Testis (tissue), 3 donors: ENCODE data around the gene WNT3. TPM values are rescaled to one million over a fixed set of nuclear protein-coding genes. Genes with fewer than 3 reads are reported as not detected.
"Not testable (repeated sequence)": the region's sequence is repeated elsewhere in the genome, so short reads cannot be mapped to it uniquely, and the experiment has no call there.

Experiments
- DNase-seq: peaks from one replicate; pipeline ENCODE4 v3.0.0-alpha.2; 2019
- H3K27ac ChIP-seq, 2 donors: fragments of 200-600 bp; sonication (generic); one replicate each; pipeline ENCODE4 v1.5.1; 2019
- H3K27me3 ChIP-seq: fragments of 200-600 bp; sonication (generic); one replicate; pipeline ENCODE4 v1.5.1; 2019
- H3K36me3 ChIP-seq: fragments of 200-600 bp; sonication (generic); one replicate; pipeline ENCODE4 v1.5.1; 2017; ENCODE audit warnings: low read depth; ENCODE audit errors: missing control alignments
- H3K4me1 ChIP-seq: fragments of 200-600 bp; sonication (generic); one replicate; pipeline ENCODE4 v1.5.1; 2019
- H3K4me3 ChIP-seq, 2 donors: fragments of 200-600 bp; sonication (generic); one replicate each; pipeline ENCODE4 v1.5.1; 2017 to 2019
- H3K9me3 ChIP-seq: fragments of 200-600 bp; sonication (generic); one replicate; pipeline ENCODE4 v1.5.1; 2017
- CTCF ChIP-seq, 3 experiments: fragments of 450-650 bp in 2 of 3; fragments of 200-600 bp in 1 of 3; sonication (generic) in 1 of 3; IDR thresholded peaks; one replicate each; pipeline ENCODE4 v1.5.1; 2016 to 2019; ENCODE audit warnings: antibody characterized with exemption in 3 of 3, mild to moderate bottlenecking in 2 of 3, moderate library complexity in 1 of 3
- POLR2A ChIP-seq: fragments of 450-650 bp; IDR thresholded peaks from one replicate; pipeline ENCODE4 v1.6.1; 2017; ENCODE audit warnings: antibody characterized with exemption, mild to moderate bottlenecking, moderate library complexity
- WGBS, 2 donors: methylation state at CpG; one replicate each; pipeline ENCODE4 v1.1.5; 2018; 5-methylcytosine and 5-hydroxymethylcytosine counted together
- intact Hi-C: fragments of 100-400 bp; cut with DNase I; formaldehyde crosslinking; loops from one replicate; pipeline ENCODE4 v1.15.1; 2023; ENCODE audit warnings: low total_unique reads
- polyA plus RNA-seq: library from polyadenylated mRNA; stranded (reverse); fragments of 350-450 nt; fragmentation: Illumina TruSeq; extraction: RNeasy Lipid Tissue Mini Kit (QIAGEN cat#74804); gene quantifications from one replicate; pipeline ENCODE4 v1.2.3, GENCODE V29; 2014; ENCODE audit warnings: low read depth, low replicate concordance; ENCODE audit not compliant: insufficient read depth
- total RNA-seq, 2 donors: library from RNA; depleted of rRNA; stranded (reverse); fragments of >200 nt; gene quantifications; one replicate each; pipeline ENCODE4 v1.2.3, GENCODE V29; 2016

WNT3 gene
- total and polyA plus RNA-seq, 3 donors from 2014 or later = 6.4 to 9.8 (median 7.7) TPM

DNA sequence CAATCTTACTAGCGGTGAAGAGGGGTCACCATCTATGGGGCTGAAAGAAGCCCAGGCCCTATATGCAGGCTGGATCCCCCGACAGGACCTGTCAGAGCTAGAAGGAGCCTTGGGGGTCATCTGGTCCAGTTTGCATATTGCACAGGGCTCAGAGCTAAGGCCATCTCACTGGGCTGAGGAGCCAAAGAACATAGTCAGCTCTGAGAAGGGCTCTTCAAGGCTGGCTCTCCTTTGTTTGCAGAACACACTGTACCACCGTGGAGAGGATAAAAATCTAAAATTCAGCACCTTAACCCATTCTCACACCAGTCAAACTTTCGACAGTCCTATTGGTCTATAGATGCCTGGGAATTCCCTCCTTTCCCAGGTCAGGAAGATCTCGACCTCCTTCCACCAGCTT is 24.2 kb downstream of the WNT3 start:
- Histone ChIP-seq H3K4me1 (no peaks in the 10 kb centered on the region), H3K4me3 (no peak overlapping the region), H3K27ac (no peak overlapping the region), H3K36me3 (no peaks in the 10 kb centered on the region), H3K27me3 (no peaks in the 10 kb centered on the region), H3K9me3 (no peaks in the 10 kb centered on the region)
- 74 to 81% methylated on average over 5 of the region's 5 CpGs for WGBS, 2 donors
- no peak for DNase-seq
- intact Hi-C loops = no loop called here
- TF ChIP-seq CTCF (IDR thresholded peaks at IDR 0.05) = no peak
- TF ChIP-seq POLR2A = no peak

DNA sequence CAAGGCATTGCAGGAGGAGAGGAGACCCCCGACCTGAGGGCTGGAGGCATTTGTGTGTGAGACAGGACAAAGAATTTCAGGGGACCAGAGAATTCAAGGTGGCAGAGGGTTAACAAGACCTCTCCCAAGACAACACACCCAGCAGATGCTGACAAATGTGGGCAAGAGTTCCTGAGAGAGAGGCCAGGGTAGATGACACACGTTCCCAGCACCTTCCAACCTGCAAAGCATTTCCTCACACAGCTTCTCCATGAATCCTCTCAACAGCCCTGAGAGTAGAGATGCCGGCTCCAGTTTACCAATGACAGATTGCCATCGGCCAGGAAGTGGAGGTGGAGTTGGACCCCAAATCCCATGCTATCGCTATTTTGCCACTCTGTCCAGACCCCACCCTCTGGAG is 25.0 kb downstream of the WNT3 start:
- Histone ChIP-seq H3K27ac (no peak overlapping the region), H3K36me3 (no peaks in the 10 kb centered on the region), H3K4me3 (no peak overlapping the region), H3K27me3 (no peaks in the 10 kb centered on the region), H3K9me3 (no peaks in the 10 kb centered on the region), H3K4me1 (no peaks in the 10 kb centered on the region)
- DNase-seq = no peak
- WGBS, 2 donors = 67 to 76% methylated on average over 5 of the region's 5 CpGs
- intact Hi-C loops = no loop called here
- no peak for TF ChIP-seq CTCF (IDR thresholded peaks at IDR 0.05)
- TF ChIP-seq POLR2A = no peak

GRCh38 chr17:46793023-46793422 is 25.5 kb downstream of the WNT3 start:
- H3K4me3 ChIP-seq, intact Hi-C loops, H3K9me3 ChIP-seq, H3K36me3 ChIP-seq, H3K27me3 ChIP-seq, H3K4me1 ChIP-seq, DNase-seq, H3K27ac ChIP-seq: not testable (repeated sequence)
- WGBS, 2 donors = 88 to 91% methylated on average over 6 of the region's 6 CpGs

DNA sequence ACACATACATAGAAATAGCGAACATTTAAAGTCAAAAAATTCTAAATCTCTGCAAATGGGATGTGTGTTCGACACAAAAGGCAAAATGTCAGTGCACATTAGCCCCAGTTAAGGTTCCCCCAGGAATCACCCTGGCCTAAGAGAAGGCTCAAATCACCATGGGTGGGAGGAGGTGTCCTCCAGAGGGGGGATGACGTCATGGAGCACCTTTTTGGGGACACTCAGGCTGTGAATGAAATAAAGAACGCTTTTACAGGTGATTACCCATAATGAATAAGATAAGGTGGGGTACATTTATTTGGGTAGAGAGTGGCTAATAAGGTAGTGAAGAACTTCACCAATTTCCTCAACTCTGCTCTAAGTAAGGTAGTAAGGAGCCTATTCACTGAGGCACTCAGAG is 26.4 kb downstream of the WNT3 start:
- Histone ChIP-seq H3K4me1 (no peaks in the 10 kb centered on the region), H3K27ac (no peak overlapping the region), H3K27me3 (no peaks in the 10 kb centered on the region), H3K36me3 (no peaks in the 10 kb centered on the region), H3K4me3 (no peak overlapping the region), H3K9me3 (no peaks in the 10 kb centered on the region)
- 86 to 91% methylated on average over 4 of the region's 4 CpGs for WGBS, 2 donors
- intact Hi-C loops = no loop called here
- no peak for DNase-seq
- TF ChIP-seq POLR2A (no peak), CTCF (IDR thresholded peaks at IDR 0.05) (no peak)

- H3K27me3 ChIP-seq = no peaks in the 10 kb centered on the region
- H3K36me3 ChIP-seq = no peaks in the 10 kb centered on the region
- no peak for DNase-seq
- no peaks in the 10 kb centered on the region for H3K9me3 ChIP-seq
- intact Hi-C loops = no loop called here
- TF ChIP-seq POLR2A (no peak), CTCF (IDR thresholded peaks at IDR 0.05) (no peak)
- no peak overlapping the region for H3K4me3 ChIP-seq
- 84 to 85% methylated on average over 5 of the region's 5 CpGs for WGBS, 2 donors
- no peak overlapping the region for H3K27ac ChIP-seq
- no peaks in the 10 kb centered on the region for H3K4me1 ChIP-seq
These were observed 27.0 kb downstream of the WNT3 start for GRCh38 chr17:46791531-46791930.
